ENCODE measurements around the gene SF3A1. TPM values are rescaled to one million over a fixed set of nuclear protein-coding genes. Genes with fewer than 3 reads are reported as not detected.

The SF3A1 gene
- total RNA-seq, 1 experiment from 2014 or later = 133 TPM

- no peak for DNase-seq (ENCODE audit: low read depth)
These were observed 50.6 kb downstream of the SF3A1 start for GRCh38 chr22:30305906-30306626.

GRCh38 chr22:30305519-30305905 is 51.2 kb downstream of the SF3A1 start:
- DNase-seq (ENCODE audit: low read depth) = no peak

- DNase-seq (ENCODE audit: low read depth) = no peak
These were observed 52.0 kb downstream of the SF3A1 start for GRCh38 chr22:30304495-30305244.

- DNase-seq (ENCODE audit: low read depth) = no peak
These were observed 53.9 kb downstream of the SF3A1 start for GRCh38 chr22:30302810-30303138.

GRCh38 chr22:30301995-30302809 is 54.5 kb downstream of the SF3A1 start:
- DNase-seq (ENCODE audit: low read depth) = peak; percentile 82

GRCh38 chr22:30299322-30299721 is 57.4 kb downstream of the SF3A1 start:
- no peak for DNase-seq (ENCODE audit: low read depth)

GRCh38 chr22:30297991-30298701 is 58.5 kb downstream of the SF3A1 start:
- DNase-seq (ENCODE audit: low read depth) = no peak

- no peak for DNase-seq (ENCODE audit: low read depth)
These were observed 59.3 kb downstream of the SF3A1 start for GRCh38 chr22:30297276-30297990.

- no peak for DNase-seq (ENCODE audit: low read depth)
These were observed 59.9 kb downstream of the SF3A1 start for GRCh38 chr22:30296833-30297232.

- DNase-seq (ENCODE audit: low read depth) = no peak
These were observed 60.4 kb downstream of the SF3A1 start for GRCh38 chr22:30296324-30296723.

- no peak for DNase-seq (ENCODE audit: low read depth)
These were observed 61.1 kb downstream of the SF3A1 start for GRCh38 chr22:30295576-30295975.

GRCh38 chr22:30294830-30295229 is 61.9 kb downstream of the SF3A1 start:
- no peak for DNase-seq (ENCODE audit: low read depth)

GRCh38 chr22:30294066-30294465 is 62.6 kb downstream of the SF3A1 start:
- DNase-seq (ENCODE audit: low read depth) = no peak

- DNase-seq (ENCODE audit: low read depth) = no peak
These were observed 63.7 kb downstream of the SF3A1 start for GRCh38 chr22:30293026-30293425.

GRCh38 chr22:30292069-30292970 is 64.4 kb downstream of the SF3A1 start:
- DNase-seq (ENCODE audit: low read depth) = no peak

GRCh38 chr22:30291058-30291892 is 65.4 kb downstream of the SF3A1 start:
- DNase-seq (ENCODE audit: low read depth) = peak; percentile 64

- DNase-seq (ENCODE audit: low read depth) = peak; percentile 64
These were observed 66.2 kb downstream of the SF3A1 start for GRCh38 chr22:30290342-30291057.

GRCh38 chr22:30289980-30290313 is 66.7 kb downstream of the SF3A1 start:
- DNase-seq (ENCODE audit: low read depth) = no peak
